IPS-15b (cell line): Measurements from ENCODE around the gene PAQR7.

Source experiments
- H3K27me3 ChIP-seq: one replicate; pipeline ENCODE4 v1.6.1; 2013; ENCODE audit warnings: low read length; ENCODE audit not compliant: control insufficient read depth, insufficient read depth
- H3K36me3 ChIP-seq: one replicate; pipeline ENCODE4 v1.6.1; 2013; ENCODE audit warnings: low read length; ENCODE audit not compliant: control insufficient read depth, insufficient read depth
- H3K4me1 ChIP-seq: one replicate; pipeline ENCODE4 v1.6.1; 2013; ENCODE audit warnings: mild to moderate bottlenecking, low read length; ENCODE audit not compliant: control insufficient read depth, insufficient read depth
- H3K4me3 ChIP-seq: one replicate; pipeline ENCODE4 v1.5.1; 2013; ENCODE audit warnings: low read depth, low read length
- H3K9ac ChIP-seq: one replicate; pipeline ENCODE4 v1.6.1; 2013; ENCODE audit warnings: low read depth, mild to moderate bottlenecking, low read length
- H3K9me3 ChIP-seq: one replicate; pipeline ENCODE4 v1.6.1; 2013; ENCODE audit warnings: mild to moderate bottlenecking, low read length; ENCODE audit not compliant: control insufficient read depth, insufficient read depth

Gene PAQR7

DNA sequence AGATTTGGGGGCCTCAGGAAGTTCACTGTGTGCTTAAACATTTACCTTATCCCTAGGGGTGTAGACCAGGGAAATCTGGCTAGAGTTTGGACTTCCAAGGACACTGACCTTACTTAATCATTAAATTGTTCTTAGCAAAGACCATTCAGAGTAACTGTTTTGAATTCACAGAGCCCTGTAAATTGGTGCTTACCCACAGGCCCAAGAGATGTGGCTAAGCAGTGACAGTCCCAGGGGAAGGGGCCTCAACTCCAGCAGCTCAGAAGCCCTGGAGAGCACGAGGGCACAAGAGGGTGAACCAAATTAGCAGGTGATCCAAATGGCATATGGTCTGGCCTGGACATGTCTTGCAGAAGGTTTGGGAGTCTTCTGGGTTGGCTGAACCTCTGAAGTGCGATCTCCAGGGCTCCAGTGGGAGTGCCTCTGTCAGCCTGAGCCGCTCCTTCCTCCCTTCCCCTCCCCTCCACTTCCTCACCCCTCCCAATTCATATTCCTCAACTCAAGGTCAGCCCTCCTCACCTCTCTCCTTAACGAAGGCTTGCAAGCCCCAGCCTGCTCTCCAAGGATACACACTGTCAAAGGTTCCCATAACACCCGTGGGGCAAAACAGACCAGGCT is 4.3 kb downstream of the PAQR7 start:
- no peaks in the 10 kb centered on the region for H3K36me3 ChIP-seq
- peak overlapping the region; percentile 2 for H3K9ac ChIP-seq
- H3K9me3 ChIP-seq = no peaks in the 10 kb centered on the region
- H3K4me1 ChIP-seq = peaks cover 22% of the 10 kb centered on the region
- H3K27me3 ChIP-seq = peaks cover 4% of the 10 kb centered on the region
- no peak overlapping the region for H3K4me3 ChIP-seq

- Histone ChIP-seq H3K9ac (no peak overlapping the region), H3K4me3 (no peak overlapping the region), H3K27me3 (peaks cover 2% of the 10 kb centered on the region), H3K9me3 (no peaks in the 10 kb centered on the region), H3K36me3 (no peaks in the 10 kb centered on the region), H3K4me1 (peaks cover 22% of the 10 kb centered on the region)
Measured at GRCh38 chr1:25870614-25871013, 4.9 kb downstream of the PAQR7 start.

DNA sequence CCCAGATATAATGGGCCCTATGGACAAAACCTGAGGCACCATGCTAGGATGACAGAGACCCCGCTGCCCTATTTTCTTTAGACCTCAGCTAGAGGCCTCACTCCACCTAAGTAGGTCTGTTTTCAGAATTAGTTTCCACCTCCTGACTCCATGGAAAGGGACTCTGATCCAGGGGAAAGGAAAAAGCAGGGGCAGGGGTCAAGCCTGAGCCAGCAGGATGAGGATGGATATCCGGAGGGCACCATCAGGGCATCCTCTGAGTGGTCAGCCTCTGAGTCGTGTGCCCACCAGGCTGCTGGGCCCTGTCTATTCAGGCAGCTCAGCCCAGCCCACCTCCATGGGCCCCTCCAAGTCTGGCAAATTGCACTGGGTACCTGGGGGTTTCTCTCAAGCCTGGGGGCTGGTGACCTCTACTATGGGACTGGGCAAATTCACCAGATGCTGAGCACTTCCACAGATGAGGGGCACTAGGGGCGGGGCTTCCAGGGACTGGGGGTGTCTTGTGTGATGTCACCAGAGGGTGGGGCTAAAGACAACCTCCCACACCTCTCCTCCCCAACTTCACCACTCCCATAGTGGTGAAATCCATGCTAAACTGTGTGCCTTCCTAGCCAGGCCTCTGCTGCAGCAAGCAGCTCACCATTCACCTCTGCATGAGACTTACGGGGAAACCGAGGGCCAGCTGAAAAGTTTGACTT is 5.5 kb downstream of the PAQR7 start:
- Histone ChIP-seq H3K9me3 (no peaks in the 10 kb centered on the region), H3K4me1 (peaks cover 22% of the 10 kb centered on the region), H3K36me3 (no peaks in the 10 kb centered on the region), H3K4me3 (no peak overlapping the region), H3K9ac (no peak overlapping the region), H3K27me3 (peaks cover 2% of the 10 kb centered on the region)

- Histone ChIP-seq H3K9ac (no peak overlapping the region), H3K27me3 (no peaks in the 10 kb centered on the region), H3K9me3 (no peaks in the 10 kb centered on the region), H3K36me3 (peaks cover 3% of the 10 kb centered on the region), H3K4me3 (no peak overlapping the region), H3K4me1 (peaks cover 19% of the 10 kb centered on the region)
Measured at GRCh38 chr1:25867210-25867991, 8.1 kb downstream of the PAQR7 start.

- Histone ChIP-seq H3K36me3 (peaks cover 3% of the 10 kb centered on the region), H3K27me3 (no peaks in the 10 kb centered on the region), H3K9me3 (no peaks in the 10 kb centered on the region), H3K4me3 (no peak overlapping the region), H3K9ac (no peak overlapping the region), H3K4me1 (peaks cover 16% of the 10 kb centered on the region)
Measured at GRCh38 chr1:25866288-25866687, 9.2 kb downstream of the PAQR7 start.

DNA sequence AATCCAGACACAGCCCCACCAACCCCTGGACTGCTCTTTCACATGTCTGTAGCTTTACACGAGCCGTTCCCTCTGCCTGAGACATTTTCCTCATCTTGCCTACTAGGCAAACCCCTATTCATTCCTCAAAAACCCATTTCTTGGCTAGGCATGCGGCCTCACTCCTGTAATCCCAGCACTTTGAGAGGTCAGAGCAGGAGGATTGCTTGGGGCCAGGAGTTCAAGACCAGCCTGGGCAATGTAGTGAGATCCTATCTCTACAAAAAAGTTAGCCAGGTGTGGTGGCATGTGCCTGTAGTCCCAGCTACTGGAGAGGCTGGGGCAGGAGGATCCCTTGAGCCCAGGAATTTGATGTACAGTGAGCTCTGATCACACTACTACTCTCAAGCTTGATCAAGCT is 11.1 kb downstream of the PAQR7 start:
- H3K9me3 ChIP-seq = no peaks in the 10 kb centered on the region
- H3K4me3 ChIP-seq = no peak overlapping the region
- H3K4me1 ChIP-seq = peaks cover 10% of the 10 kb centered on the region
- H3K27me3 ChIP-seq = no peaks in the 10 kb centered on the region
- H3K9ac ChIP-seq = no peak overlapping the region
- peaks cover 3% of the 10 kb centered on the region for H3K36me3 ChIP-seq

DNA sequence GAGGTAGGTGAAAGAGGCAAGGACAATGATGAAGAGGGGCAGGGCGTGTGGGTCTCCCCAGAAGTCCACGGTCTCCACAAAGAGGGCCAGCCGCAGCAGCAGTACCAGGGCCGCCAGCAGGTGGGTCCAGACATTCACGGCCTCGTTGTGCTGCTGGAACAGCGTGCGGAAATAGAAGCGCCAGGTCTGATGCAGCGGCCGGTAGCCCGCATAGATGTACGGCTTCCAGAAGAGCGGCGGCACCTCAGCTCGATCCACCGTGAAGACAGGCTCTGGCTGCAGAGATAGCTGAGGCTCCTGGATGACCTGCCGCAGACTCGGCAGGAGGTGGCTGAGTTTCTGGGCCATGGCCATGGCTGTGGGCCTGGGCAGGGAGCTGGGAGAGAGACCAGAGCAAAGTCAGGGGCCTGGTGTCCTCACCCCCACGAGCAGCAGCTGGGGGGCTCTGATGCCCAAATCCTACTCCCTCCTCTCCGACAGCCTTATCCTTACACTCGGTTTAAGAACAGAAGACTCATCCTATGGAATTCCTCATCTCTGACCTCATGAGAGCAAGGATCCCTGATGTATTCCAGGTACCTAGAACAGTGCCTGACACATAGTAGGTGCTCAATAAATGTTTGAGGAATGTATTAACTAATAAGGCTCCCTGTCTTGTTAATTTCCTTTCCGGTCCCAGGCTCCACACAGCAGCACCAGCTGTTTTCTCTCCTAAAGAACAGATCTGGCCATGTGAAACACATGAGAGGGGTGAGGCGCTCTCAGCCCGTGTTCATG is 11.8 kb downstream of the PAQR7 start:
- Histone ChIP-seq H3K9me3 (no peaks in the 10 kb centered on the region), H3K36me3 (peaks cover 3% of the 10 kb centered on the region), H3K4me3 (no peak overlapping the region), H3K9ac (no peak overlapping the region), H3K27me3 (no peaks in the 10 kb centered on the region), H3K4me1 (peaks cover 10% of the 10 kb centered on the region)

DNA sequence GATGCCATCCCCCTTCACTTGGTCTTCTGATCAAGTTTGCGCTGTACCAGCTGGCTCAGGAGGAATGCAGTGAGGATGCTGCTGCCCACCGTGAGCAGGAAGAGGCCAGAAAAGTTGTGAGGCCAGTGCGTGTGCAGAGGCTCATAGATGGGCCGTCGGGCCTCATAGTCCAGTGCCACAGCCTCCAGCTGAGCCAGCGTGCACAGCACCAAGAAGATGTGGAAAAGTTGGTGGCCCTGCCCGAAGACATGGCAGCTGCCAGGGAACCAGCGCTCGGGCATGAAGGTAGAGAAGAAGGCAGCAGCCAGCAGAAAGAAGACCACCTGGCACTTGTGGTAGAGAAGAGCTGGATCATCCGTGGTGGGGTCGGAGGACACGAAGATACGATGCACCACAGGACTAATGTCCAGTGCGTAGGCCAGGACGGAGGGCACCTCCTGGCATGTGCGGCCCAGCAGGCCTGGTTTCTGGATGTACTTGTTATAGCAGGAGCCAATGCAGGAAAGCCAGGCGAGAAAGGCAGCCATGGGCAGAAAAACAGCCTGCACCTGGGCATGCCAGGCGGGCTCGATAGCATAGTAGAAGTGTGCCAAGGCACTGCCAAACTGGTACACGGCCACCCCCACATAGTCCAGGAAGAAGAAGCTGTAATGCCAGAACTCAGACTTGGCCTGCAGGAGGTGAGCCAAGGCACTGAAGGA is 12.6 kb downstream of the PAQR7 start:
- Histone ChIP-seq H3K27me3 (no peaks in the 10 kb centered on the region), H3K36me3 (peaks cover 3% of the 10 kb centered on the region), H3K4me1 (peaks cover 8% of the 10 kb centered on the region), H3K9me3 (no peaks in the 10 kb centered on the region), H3K4me3 (no peak overlapping the region), H3K9ac (no peak overlapping the region)

DNA sequence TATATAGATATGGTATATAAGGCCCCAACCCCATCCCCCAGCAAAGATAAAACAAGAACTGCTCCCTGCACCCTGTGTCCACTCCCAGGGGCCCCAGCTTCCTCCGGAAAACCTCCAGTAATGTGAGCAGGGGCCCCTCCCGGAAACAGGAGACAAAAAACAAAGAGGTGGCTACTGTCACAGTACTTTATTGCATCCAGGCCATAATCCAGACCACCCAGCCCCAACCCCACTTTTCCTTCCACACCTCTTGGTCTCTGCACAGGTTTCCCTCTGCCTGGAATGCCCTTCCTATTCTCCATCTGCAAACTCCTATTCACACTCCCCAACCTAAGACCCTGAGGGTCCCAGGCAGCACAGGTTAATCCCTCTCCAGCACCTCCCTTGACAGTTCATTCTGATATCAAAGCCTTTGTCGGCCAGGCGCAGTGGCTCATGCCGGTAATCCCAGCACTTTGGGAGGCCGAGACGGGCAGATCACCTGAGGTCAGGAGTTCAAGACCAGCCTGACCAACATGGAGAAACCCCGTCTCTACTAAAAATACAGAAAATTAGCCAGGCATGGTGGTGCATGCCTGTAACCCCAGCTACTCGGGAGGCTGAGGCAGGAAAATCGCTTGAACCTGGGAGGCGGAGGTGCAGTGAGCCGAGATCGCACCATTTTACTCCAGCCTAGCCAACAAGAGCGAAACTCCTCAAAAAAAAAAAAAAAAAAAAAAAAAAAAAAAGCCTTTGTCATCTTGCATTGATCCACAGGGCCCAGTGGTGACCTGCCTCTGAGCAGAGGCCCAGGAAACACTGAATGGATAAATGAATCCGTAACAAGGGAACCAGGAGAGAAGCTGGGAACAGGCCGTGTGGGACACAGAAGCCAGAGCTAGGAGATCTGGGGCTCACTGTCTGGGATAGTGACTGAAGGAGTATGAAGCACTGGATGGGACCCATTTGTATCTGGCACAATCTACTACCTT is 13.9 kb downstream of the PAQR7 start:
- H3K27me3 ChIP-seq = no peaks in the 10 kb centered on the region
- no peak overlapping the region for H3K9ac ChIP-seq
- peaks cover 3% of the 10 kb centered on the region for H3K36me3 ChIP-seq
- H3K4me3 ChIP-seq = no peak overlapping the region
- H3K4me1 ChIP-seq = no peaks in the 10 kb centered on the region
- no peaks in the 10 kb centered on the region for H3K9me3 ChIP-seq

GRCh38 chr1:25858906-25859789 is 16.4 kb downstream of the PAQR7 start, which contains the start of gene AUNIP:
Gene AUNIP (minus strand): TSS chr1:25859457. CDS start chr1:25859357, 100 bp downstream.
- H3K9me3 ChIP-seq = no peaks in the 10 kb centered on the region
- peaks cover 3% of the 10 kb centered on the region for H3K36me3 ChIP-seq
- H3K27me3 ChIP-seq = no peaks in the 10 kb centered on the region
- no peaks in the 10 kb centered on the region for H3K4me1 ChIP-seq
- H3K4me3 ChIP-seq = peak within 1 kb of the TSS; percentile 71
- peak within 1 kb of the TSS; percentile 67 for H3K9ac ChIP-seq
